ENCODE data around the gene HHAT. TPM values are rescaled to one million over a fixed set of nuclear protein-coding genes. Genes with fewer than 3 reads are reported as not detected.

The HHAT gene
- total and polyA plus RNA-seq, 2 of the 13 experiments (the other 11 are each of a cell fraction or from before 2014, with no cell fraction given): 2.6 to 4.9 TPM

DNA sequence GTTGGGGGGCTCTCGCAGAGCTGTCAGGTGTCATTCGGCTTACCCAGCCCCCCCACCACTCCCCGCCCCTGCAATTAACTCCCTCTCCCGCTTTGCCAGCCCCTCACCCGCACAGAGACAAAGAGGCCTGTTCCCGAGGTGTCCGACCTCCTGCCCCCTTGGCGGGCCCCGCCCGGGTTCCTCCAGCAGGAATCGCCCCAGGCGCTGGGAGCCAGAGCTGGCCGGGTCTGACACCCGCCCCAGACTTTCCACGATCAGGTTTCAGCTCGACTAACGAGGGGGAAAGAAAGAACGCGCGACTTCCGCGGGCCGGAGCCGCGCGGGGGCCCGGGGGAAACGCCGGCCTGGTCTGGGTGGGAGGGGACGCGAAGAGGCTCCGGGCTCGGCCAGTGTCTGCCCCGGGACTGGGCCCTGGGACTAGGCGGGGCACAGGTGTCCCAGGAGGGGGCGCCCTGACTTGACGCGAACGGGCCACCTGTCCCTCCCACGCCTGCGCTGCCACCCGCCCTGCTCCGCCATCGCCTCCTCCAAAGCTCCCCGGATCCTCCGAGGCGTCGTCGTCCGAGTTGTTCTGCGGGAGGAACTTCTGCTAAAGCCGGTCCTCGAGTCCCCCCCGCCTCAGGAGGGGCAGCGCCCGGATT, 36.4 kb upstream of the HHAT start:
- no peak overlapping the region for H3K9ac ChIP-seq (ENCODE audit: insufficient read depth, low read depth, low read length)
- H3K9me3 ChIP-seq (ENCODE audit: low read length): no peaks in the 10 kb centered on the region
- 40% methylated on average over 7 of the region's 56 CpGs for WGBS (ENCODE audit: low lambda C conversion rate)
- no peak overlapping the region for H3K27ac ChIP-seq (ENCODE audit: extremely low read length, insufficient read depth, low read length)
- no peaks in the 10 kb centered on the region for H4K20me1 ChIP-seq (ENCODE audit: insufficient read depth, low read length)
- no peak for DNase-seq (ENCODE audit: low spot score)
- no peak overlapping the region for H2AFZ ChIP-seq (ENCODE audit: low read length)
- H3K36me3 ChIP-seq (replicated peaks in 1 of 2; ENCODE audit: control insufficient read depth in 1 of 2, insufficient read depth in 2 of 2, low read length in 2 of 2): no peaks in the 10 kb centered on the region
- in situ Hi-C loops (cut with HindIII; ENCODE audit: extremely low pct_ligation_motif_present, low pct_unique_long_range_greater_than_20kb) (no loop called here), intact Hi-C loops (cut with micrococcal nuclease; ENCODE audit: unreplicated experiment) (no loop called here)
- peak overlapping the region in 1 of 3 experiments; percentile 59; a peak in 1 of 6 replicates for H3K4me3 ChIP-seq (replicated peaks in 1 of 3; ENCODE audit: insufficient read depth in 1 of 3, low read depth in 2 of 3, low read length in 3 of 3)
- peak; percentile 95 for ATAC-seq
- peaks cover 0 to 41% of the 10 kb centered on the region in 2 experiments; a peak in 3 of 5 replicates for H3K27me3 ChIP-seq (ENCODE audit: control insufficient read depth in 1 of 2, insufficient read depth in 2 of 2, low read length in 2 of 2)
- H3K4me2 ChIP-seq (ENCODE audit: low read depth, low read length): peak overlapping the region; percentile 51
- BruUV-seq (replicated peaks): no TSS peak
- H3K79me2 ChIP-seq (ENCODE audit: insufficient read depth, low read length): no peaks in the 10 kb centered on the region
- POLR2A ChIA-PET: no interaction called here
- no peak for FAIRE-seq
- 0 out of 2 replicates have a peak, but pooled peaks cover 9% of the 10 kb centered on the region for H3K4me1 ChIP-seq (ENCODE audit: insufficient read depth, low read length)
- CTCF ChIA-PET (ENCODE audit: low intra/inter-chr PET ratio, low total read pairs): no interaction called here
- TF ChIP-seq, protein P1, sequence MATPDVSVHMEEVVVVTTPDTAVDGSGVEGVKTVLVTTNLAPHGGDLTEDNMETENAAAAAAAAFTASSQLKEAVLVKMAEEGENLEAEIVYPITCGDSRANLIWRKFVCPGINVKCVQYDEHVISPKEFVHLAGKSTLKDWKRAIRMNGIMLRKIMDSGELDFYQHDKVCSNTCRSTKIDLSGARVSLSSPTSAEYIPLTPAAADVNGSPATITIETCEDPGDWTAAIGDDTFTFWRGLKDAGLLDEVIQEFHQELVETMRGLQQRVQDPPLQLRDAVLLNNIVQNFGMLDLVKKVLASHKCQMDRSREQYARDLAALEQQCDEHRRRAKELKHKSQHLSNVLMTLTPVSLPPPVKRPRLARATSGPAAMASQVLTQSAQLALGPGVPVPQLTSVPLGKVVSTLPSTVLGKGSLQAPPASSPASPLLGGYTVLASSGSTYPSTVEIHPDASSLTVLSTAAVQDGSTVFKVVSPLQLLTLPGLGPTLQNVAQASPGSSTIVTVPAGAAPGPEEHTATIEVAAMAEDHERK (CRISPR knock-in tag; IDR thresholded peaks at IDR 0.05; ENCODE audit: low read depth): no peak
- TF ChIP-seq, protein P2, sequence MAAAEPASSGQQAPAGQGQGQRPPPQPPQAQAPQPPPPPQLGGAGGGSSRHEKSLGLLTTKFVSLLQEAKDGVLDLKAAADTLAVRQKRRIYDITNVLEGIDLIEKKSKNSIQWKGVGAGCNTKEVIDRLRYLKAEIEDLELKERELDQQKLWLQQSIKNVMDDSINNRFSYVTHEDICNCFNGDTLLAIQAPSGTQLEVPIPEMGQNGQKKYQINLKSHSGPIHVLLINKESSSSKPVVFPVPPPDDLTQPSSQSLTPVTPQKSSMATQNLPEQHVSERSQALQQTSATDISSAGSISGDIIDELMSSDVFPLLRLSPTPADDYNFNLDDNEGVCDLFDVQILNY (CRISPR knock-in tag; conservative IDR thresholded peaks at IDR 0.05): no peak
- TF ChIP-seq DMAP1 (CRISPR knock-in tag; IDR thresholded peaks at IDR 0.05): no peak
- no peak for TF ChIP-seq KDM3A (CRISPR knock-in tag; IDR thresholded peaks at IDR 0.05; ENCODE audit: low read depth)
- TF ChIP-seq PHF21A (CRISPR knock-in tag; IDR thresholded peaks at IDR 0.05): no peak
- TF ChIP-seq ZNF101 (CRISPR knock-in tag; IDR thresholded peaks at IDR 0.05; ENCODE audit: borderline replicate concordance, low read depth): no peak
- TF ChIP-seq MAFK (conservative IDR thresholded peaks at IDR 0.05 in 1 of 2, IDR thresholded peaks at IDR 0.05 in 1 of 2; ENCODE audit: low read length in 2 of 2): no peak
- TF ChIP-seq ELF3 (CRISPR knock-in tag; IDR thresholded peaks at IDR 0.05): no peak
- TF ChIP-seq EHMT2 (IDR thresholded peaks at IDR 0.05; ENCODE audit: borderline replicate concordance, low read depth, low read length): no peak
- no peak for TF ChIP-seq ZNF7 (CRISPR knock-in tag; IDR thresholded peaks at IDR 0.05)
- no peak for TF ChIP-seq PCBP2 (optimal IDR thresholded peaks at IDR 0.05; ENCODE audit: low read depth, low read length, poor library complexity, severe bottlenecking)
- no peak for TF ChIP-seq ZNF850 (CRISPR knock-in tag; conservative IDR thresholded peaks at IDR 0.05)
- TF ChIP-seq, protein P3, sequence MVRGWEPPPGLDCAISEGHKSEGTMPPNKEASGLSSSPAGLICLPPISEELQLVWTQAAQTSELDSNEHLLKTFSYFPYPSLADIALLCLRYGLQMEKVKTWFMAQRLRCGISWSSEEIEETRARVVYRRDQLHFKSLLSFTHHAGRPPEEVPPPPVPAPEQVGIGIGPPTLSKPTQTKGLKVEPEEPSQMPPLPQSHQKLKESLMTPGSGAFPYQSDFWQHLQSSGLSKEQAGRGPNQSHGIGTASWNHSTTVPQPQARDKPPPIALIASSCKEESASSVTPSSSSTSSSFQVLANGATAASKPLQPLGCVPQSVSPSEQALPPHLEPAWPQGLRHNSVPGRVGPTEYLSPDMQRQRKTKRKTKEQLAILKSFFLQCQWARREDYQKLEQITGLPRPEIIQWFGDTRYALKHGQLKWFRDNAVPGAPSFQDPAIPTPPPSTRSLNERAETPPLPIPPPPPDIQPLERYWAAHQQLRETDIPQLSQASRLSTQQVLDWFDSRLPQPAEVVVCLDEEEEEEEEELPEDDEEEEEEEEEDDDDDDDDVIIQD (CRISPR knock-in tag; IDR thresholded peaks at IDR 0.05; ENCODE audit: low read depth): no peak
- peak; percentile 32; the same call in 1 of the 2 replicates for TF ChIP-seq GABPB1 (CRISPR knock-in tag; IDR thresholded peaks at IDR 0.05)
- TF ChIP-seq, protein P4, sequence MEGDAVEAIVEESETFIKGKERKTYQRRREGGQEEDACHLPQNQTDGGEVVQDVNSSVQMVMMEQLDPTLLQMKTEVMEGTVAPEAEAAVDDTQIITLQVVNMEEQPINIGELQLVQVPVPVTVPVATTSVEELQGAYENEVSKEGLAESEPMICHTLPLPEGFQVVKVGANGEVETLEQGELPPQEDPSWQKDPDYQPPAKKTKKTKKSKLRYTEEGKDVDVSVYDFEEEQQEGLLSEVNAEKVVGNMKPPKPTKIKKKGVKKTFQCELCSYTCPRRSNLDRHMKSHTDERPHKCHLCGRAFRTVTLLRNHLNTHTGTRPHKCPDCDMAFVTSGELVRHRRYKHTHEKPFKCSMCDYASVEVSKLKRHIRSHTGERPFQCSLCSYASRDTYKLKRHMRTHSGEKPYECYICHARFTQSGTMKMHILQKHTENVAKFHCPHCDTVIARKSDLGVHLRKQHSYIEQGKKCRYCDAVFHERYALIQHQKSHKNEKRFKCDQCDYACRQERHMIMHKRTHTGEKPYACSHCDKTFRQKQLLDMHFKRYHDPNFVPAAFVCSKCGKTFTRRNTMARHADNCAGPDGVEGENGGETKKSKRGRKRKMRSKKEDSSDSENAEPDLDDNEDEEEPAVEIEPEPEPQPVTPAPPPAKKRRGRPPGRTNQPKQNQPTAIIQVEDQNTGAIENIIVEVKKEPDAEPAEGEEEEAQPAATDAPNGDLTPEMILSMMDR (CRISPR knock-in tag; IDR thresholded peaks at IDR 0.05): peak; percentile 60
- TF ChIP-seq HNRNPLL (IDR thresholded peaks at IDR 0.05; ENCODE audit: low read depth, low read length, poor library complexity, severe bottlenecking): peak; percentile 40
- no peak for TF ChIP-seq ZFP1 (CRISPR knock-in tag; IDR thresholded peaks at IDR 0.05)
